ENCODE data around the gene NUP98. TPM values are rescaled to one million over a fixed set of nuclear protein-coding genes. Genes with fewer than 3 reads are reported as not detected.

Gene NUP98
- total RNA-seq, 1 experiment from 2014 or later = 98.4 TPM

GRCh38 chr11:3712274-3712673 is 85.1 kb downstream of the NUP98 start:
- Histone ChIP-seq H3K4me1 (ENCODE audit: control insufficient read depth in 1 of 2, insufficient read depth in 2 of 2, low read length in 2 of 2) (no peaks in the 10 kb centered on the region), H3K9me2 (ENCODE audit: insufficient read depth) (no peaks in the 10 kb centered on the region), H4K20me1 (ENCODE audit: insufficient read depth) (no peaks in the 10 kb centered on the region), H3K79me2 (ENCODE audit: insufficient read depth, low read length) (peaks cover 50% of the 10 kb centered on the region), H2AFZ (ENCODE audit: low read depth, low read length, poor library complexity, severe bottlenecking) (no peak overlapping the region), H3K4me2 (ENCODE audit: low read length) (no peak overlapping the region), H3K4me3 (replicated peaks in 1 of 2; ENCODE audit: low read depth in 1 of 2, low read length in 2 of 2) (no peak overlapping the region), H3K9ac (ENCODE audit: low read length) (no peak overlapping the region), H3K9me3 (ENCODE audit: control insufficient read depth in 1 of 2, insufficient read depth in 1 of 2, low read depth in 1 of 2, low read length in 2 of 2) (no peaks in the 10 kb centered on the region), H3K27ac (ENCODE audit: low read depth, low read length) (no peak overlapping the region), H3K36me3 (ENCODE audit: control insufficient read depth in 1 of 2, insufficient read depth in 2 of 2, low read length in 2 of 2) (peaks cover 53 to 57% of the 10 kb centered on the region in 2 experiments), H3K27me3 (ENCODE audit: insufficient read depth, low read length) (no peaks in the 10 kb centered on the region)
- CTCF ChIA-PET = no interaction called here
- POLR2A ChIA-PET = no interaction called here
- no peak for TF ChIP-seq CBX3 (IDR thresholded peaks at IDR 0.05; ENCODE audit: low read depth)
- ATAC-seq = no peak
- RAD21 ChIA-PET (ENCODE audit: low non-redundant PET in 1 of 2, low total read pairs in 2 of 2, uncharacterized antibody in 2 of 2, unreplicated experiment in 2 of 2) = no interaction called here
- no peak for DNase-seq (ENCODE audit: low read depth, low spot score)
- intact Hi-C loops (cut with micrococcal nuclease) = no loop called here
- BruUV-seq (replicated peaks) = no TSS peak

GRCh38 chr11:3710485-3711259 is 86.7 kb downstream of the NUP98 start:
- Histone ChIP-seq H3K4me1 (ENCODE audit: control insufficient read depth in 1 of 2, insufficient read depth in 2 of 2, low read length in 2 of 2) (no peaks in the 10 kb centered on the region), H3K9me2 (ENCODE audit: insufficient read depth) (no peaks in the 10 kb centered on the region), H3K79me2 (ENCODE audit: insufficient read depth, low read length) (peaks cover 61% of the 10 kb centered on the region), H4K20me1 (ENCODE audit: insufficient read depth) (no peaks in the 10 kb centered on the region), H3K27me3 (ENCODE audit: insufficient read depth, low read length) (no peaks in the 10 kb centered on the region), H3K9ac (ENCODE audit: low read length) (no peak overlapping the region), H2AFZ (ENCODE audit: low read depth, low read length, poor library complexity, severe bottlenecking) (no peak overlapping the region), H3K4me2 (ENCODE audit: low read length) (no peak overlapping the region), H3K27ac (ENCODE audit: low read depth, low read length) (no peak overlapping the region), H3K9me3 (ENCODE audit: control insufficient read depth in 1 of 2, insufficient read depth in 1 of 2, low read depth in 1 of 2, low read length in 2 of 2) (no peaks in the 10 kb centered on the region), H3K36me3 (ENCODE audit: control insufficient read depth in 1 of 2, insufficient read depth in 2 of 2, low read length in 2 of 2) (peaks cover 50 to 56% of the 10 kb centered on the region in 2 experiments), H3K4me3 (replicated peaks in 1 of 2; ENCODE audit: low read depth in 1 of 2, low read length in 2 of 2) (no peak overlapping the region)
- ATAC-seq (no peak), DNase-seq (ENCODE audit: low read depth, low spot score) (no peak)
- RAD21 ChIA-PET (ENCODE audit: low non-redundant PET in 1 of 2, low total read pairs in 2 of 2, uncharacterized antibody in 2 of 2, unreplicated experiment in 2 of 2) = no interaction called here
- intact Hi-C loops (cut with micrococcal nuclease) = no loop called here
- POLR2A ChIA-PET = no interaction called here
- CTCF ChIA-PET = no interaction called here
- TF ChIP-seq CEBPB (IDR thresholded peaks at IDR 0.05; ENCODE audit: low read depth) = no peak
- no TSS peak for BruUV-seq (replicated peaks)

- Histone ChIP-seq H3K4me1 (ENCODE audit: control insufficient read depth in 1 of 2, insufficient read depth in 2 of 2, low read length in 2 of 2) (no peaks in the 10 kb centered on the region), H4K20me1 (ENCODE audit: insufficient read depth) (no peaks in the 10 kb centered on the region), H3K9ac (ENCODE audit: low read length) (no peak overlapping the region), H3K4me3 (replicated peaks in 1 of 2; ENCODE audit: low read depth in 1 of 2, low read length in 2 of 2) (no peak overlapping the region), H3K36me3 (ENCODE audit: control insufficient read depth in 1 of 2, insufficient read depth in 2 of 2, low read length in 2 of 2) (peaks cover 50 to 62% of the 10 kb centered on the region in 2 experiments), H2AFZ (ENCODE audit: low read depth, low read length, poor library complexity, severe bottlenecking) (no peak overlapping the region), H3K79me2 (ENCODE audit: insufficient read depth, low read length) (peaks cover 61% of the 10 kb centered on the region), H3K4me2 (ENCODE audit: low read length) (no peak overlapping the region), H3K27me3 (ENCODE audit: insufficient read depth, low read length) (no peaks in the 10 kb centered on the region), H3K9me2 (ENCODE audit: insufficient read depth) (no peaks in the 10 kb centered on the region), H3K27ac (ENCODE audit: low read depth, low read length) (no peak overlapping the region), H3K9me3 (ENCODE audit: control insufficient read depth in 1 of 2, insufficient read depth in 1 of 2, low read depth in 1 of 2, low read length in 2 of 2) (no peaks in the 10 kb centered on the region)
- CTCF ChIA-PET = no interaction called here
- POLR2A ChIA-PET = no interaction called here
- DNase-seq (ENCODE audit: low read depth, low spot score) = no peak
- no peak for ATAC-seq
- RAD21 ChIA-PET (ENCODE audit: low non-redundant PET in 1 of 2, low total read pairs in 2 of 2, uncharacterized antibody in 2 of 2, unreplicated experiment in 2 of 2) = no interaction called here
- no TSS peak for BruUV-seq (replicated peaks)
- intact Hi-C loops (cut with micrococcal nuclease) = no loop called here
- TF ChIP-seq ATF3 (IDR thresholded peaks at IDR 0.05) = no peak
- TF ChIP-seq REST (IDR thresholded peaks at IDR 0.05; ENCODE audit: low read depth) = no peak
- TF ChIP-seq EZH2phosphoT487 (IDR thresholded peaks at IDR 0.05; ENCODE audit: borderline replicate concordance) = no peak
- no peak for TF ChIP-seq ELF1 (IDR thresholded peaks at IDR 0.05; ENCODE audit: borderline replicate concordance, low read depth)
Measured at GRCh38 chr11:3709977-3710376, 87.4 kb downstream of the NUP98 start.

Measured in HCT116 (cell line).